Naive B cell (primary cell): ENCODE results near the gene RPL34. TPM values are rescaled to one million over a fixed set of nuclear protein-coding genes. Genes with fewer than 3 reads are reported as not detected.

Experiments used
- ATAC-seq, 2 donors: fragments of 150-1000 bp; cut with Tn5 transposase; 2 replicates each; pipeline ENCODE4 v1.10.0; 2021; ENCODE audit warnings: low read depth in 2 of 2, mild to moderate bottlenecking in 2 of 2, moderate library complexity in 2 of 2
- DNase-seq: peaks from one replicate; pipeline ENCODE4 v3.0.0; 2022
- H3K27ac Mint-ChIP-seq, 6 donors: one replicate each; pipeline ENCODE4 v1.8.0; 2020 to 2022; ENCODE audit warnings: mild to moderate bottlenecking in 6 of 6, mixed read lengths in 6 of 6, moderate library complexity in 5 of 6, inconsistent platforms in 2 of 6
- H3K27me3 Mint-ChIP-seq, 3 donors: one replicate each; pipeline ENCODE4 v1.8.0; 2021 to 2022; ENCODE audit warnings: mixed read lengths in 3 of 3, mild to moderate bottlenecking in 1 of 3
- H3K36me3 Mint-ChIP-seq, 2 donors: one replicate each; pipeline ENCODE4 v1.8.0; 2020 to 2022; ENCODE audit warnings: mixed read lengths in 2 of 2, inconsistent platforms in 1 of 2, mild to moderate bottlenecking in 1 of 2
- H3K4me1 Mint-ChIP-seq, 3 donors: one replicate each; pipeline ENCODE4 v1.8.0; 2020 to 2022; ENCODE audit warnings: mixed read lengths in 3 of 3, inconsistent platforms in 1 of 3, mild to moderate bottlenecking in 1 of 3, moderate library complexity in 1 of 3
- H3K4me3 Mint-ChIP-seq, 8 donors: one replicate each; pipeline ENCODE4 v1.8.0; 2020 to 2022; ENCODE audit warnings: mild to moderate bottlenecking in 8 of 8, mixed read lengths in 8 of 8, moderate library complexity in 8 of 8, inconsistent platforms in 2 of 8
- H3K9me3 Mint-ChIP-seq, 7 donors: one replicate each; pipeline ENCODE4 v1.8.0; 2020 to 2022; ENCODE audit warnings: mixed read lengths in 7 of 7, mild to moderate bottlenecking in 5 of 7, inconsistent platforms in 2 of 7, moderate library complexity in 1 of 7
- polyA plus RNA-seq, 6 donors: library from polyadenylated mRNA; unstranded; fragments of 300-500 nt; fragmentation: Illumina TruSeq; gene quantifications; one replicate each; pipeline ENCODE4 v1.2.3, GENCODE V29; 2021; ENCODE audit warnings: low read depth in 6 of 6

RPL34 gene
- polyA plus RNA-seq, 6 donors from 2014 or later: 3,614 to 4,964 (median 4,202) TPM

- Mint-ChIP-seq H3K9me3 (no peaks in the 10 kb centered on the region), H3K27me3 (no peaks in the 10 kb centered on the region), H3K4me3 (no peak overlapping the region), H3K27ac (no peak overlapping the region), H3K4me1 (no peaks in the 10 kb centered on the region), H3K36me3 (peaks cover 0 to 6% of the 10 kb centered on the region in 2 donors)
- DNase-seq (no peak), ATAC-seq (no peak)
These were observed 17.5 kb downstream of the RPL34 start for GRCh38 chr4:108637856-108638255.

- H3K27me3 Mint-ChIP-seq: no peaks in the 10 kb centered on the region
- H3K4me3 Mint-ChIP-seq: no peak overlapping the region
- ATAC-seq (no peak), DNase-seq (no peak)
- no peaks in the 10 kb centered on the region for H3K9me3 Mint-ChIP-seq
- no peaks in the 10 kb centered on the region for H3K36me3 Mint-ChIP-seq
- H3K27ac Mint-ChIP-seq: peak overlapping the region in 1 of 6 donors; percentile 9
- H3K4me1 Mint-ChIP-seq: peaks cover 0 to under 1% (median 0%) of the 10 kb centered on the region in 3 donors
These were observed 23.9 kb downstream of the RPL34 start for GRCh38 chr4:108644237-108644636.

- peaks cover 16 to 21% (median 17%) of the 10 kb centered on the region in 3 donors for H3K4me1 Mint-ChIP-seq
- DNase-seq (no peak), ATAC-seq (no peak)
- H3K4me3 Mint-ChIP-seq: no peak overlapping the region
- H3K27me3 Mint-ChIP-seq: no peaks in the 10 kb centered on the region
- no peaks in the 10 kb centered on the region for H3K9me3 Mint-ChIP-seq
- no peaks in the 10 kb centered on the region for H3K36me3 Mint-ChIP-seq
- no peak overlapping the region for H3K27ac Mint-ChIP-seq
These were observed 26.3 kb downstream of the RPL34 start for GRCh38 chr4:108646706-108647105.

GRCh38 chr4:108649863-108650211 lies 29.5 kb downstream of the RPL34 start:
- peaks cover 32 to 44% (median 38%) of the 10 kb centered on the region in 3 donors for H3K4me1 Mint-ChIP-seq
- DNase-seq (no peak), ATAC-seq (no peak)
- H3K4me3 Mint-ChIP-seq: peak overlapping the region; percentile 91 to 99 (median 96)
- H3K36me3 Mint-ChIP-seq: peaks cover 0 to 8% of the 10 kb centered on the region in 2 donors
- H3K27ac Mint-ChIP-seq: peak overlapping the region; percentile 94 to 99 (median 98)
- no peaks in the 10 kb centered on the region for H3K27me3 Mint-ChIP-seq
- no peaks in the 10 kb centered on the region for H3K9me3 Mint-ChIP-seq

- H3K36me3 Mint-ChIP-seq: peaks cover 0 to 8% of the 10 kb centered on the region in 2 donors
- H3K9me3 Mint-ChIP-seq: no peaks in the 10 kb centered on the region
- DNase-seq (peak; percentile 93), ATAC-seq (peak; percentile 83 to 86)
- peak within 1 kb of the TSS; percentile 95 to 99 (median 96) for H3K4me3 Mint-ChIP-seq
- H3K4me1 Mint-ChIP-seq: peaks cover 32 to 44% (median 38%) of the 10 kb centered on the region in 3 donors
- H3K27me3 Mint-ChIP-seq: no peaks in the 10 kb centered on the region
- H3K27ac Mint-ChIP-seq: peak within 1 kb of the TSS; percentile 94 to 99 (median 98)
These were observed 30.0 kb downstream of the RPL34 start, which contains the start of gene OSTC for GRCh38 chr4:108650212-108651013. Gene OSTC (plus strand): TSS chr4:108650599. CDS start chr4:108650656, 57 bp downstream.

DNA sequence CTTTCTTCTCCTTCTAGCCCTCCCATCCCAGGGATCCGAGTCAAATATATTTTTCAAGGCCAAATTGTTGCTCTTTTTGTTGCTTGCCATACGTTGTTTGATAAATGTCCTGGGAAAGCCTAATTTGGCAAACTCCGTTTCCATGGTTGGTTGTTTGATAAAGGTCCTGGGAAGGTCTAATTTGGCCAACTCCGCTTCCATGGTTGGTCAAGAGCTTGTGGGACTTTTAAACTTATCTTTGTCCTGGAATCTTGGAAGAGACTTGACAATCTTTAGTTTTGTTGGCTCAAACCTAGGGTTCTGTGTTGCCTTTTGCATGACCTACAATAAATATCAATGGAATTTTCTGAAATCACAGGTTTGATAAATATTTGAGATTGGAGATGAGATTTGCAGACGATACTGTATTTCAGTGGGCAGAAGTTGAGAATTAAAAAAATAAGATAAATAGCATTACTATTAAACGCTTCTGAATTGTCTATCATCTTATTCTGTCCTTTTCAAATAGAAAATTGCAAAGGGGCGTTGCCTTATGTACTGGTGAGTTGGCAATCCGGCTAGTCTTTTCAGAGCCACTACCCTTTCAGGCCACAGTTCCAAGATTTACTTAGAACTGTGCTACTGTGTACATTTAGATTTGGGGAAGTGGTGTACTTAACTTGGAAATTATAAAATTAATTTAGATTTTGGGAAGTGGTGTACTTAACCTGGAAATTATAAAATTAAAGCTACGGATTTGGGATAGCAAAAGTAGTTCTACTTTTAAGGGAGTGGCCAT lies 30.8 kb downstream of the RPL34 start:
- Mint-ChIP-seq H3K36me3 (peaks cover 0 to 8% of the 10 kb centered on the region in 2 donors), H3K9me3 (no peaks in the 10 kb centered on the region), H3K4me3 (peak overlapping the region; percentile 95 to 99 (median 96)), H3K27me3 (no peaks in the 10 kb centered on the region), H3K4me1 (peaks cover 32 to 44% (median 38%) of the 10 kb centered on the region in 3 donors), H3K27ac (peak overlapping the region; percentile 94 to 99 (median 98))
- no peak for DNase-seq
- ATAC-seq: no peak

DNA sequence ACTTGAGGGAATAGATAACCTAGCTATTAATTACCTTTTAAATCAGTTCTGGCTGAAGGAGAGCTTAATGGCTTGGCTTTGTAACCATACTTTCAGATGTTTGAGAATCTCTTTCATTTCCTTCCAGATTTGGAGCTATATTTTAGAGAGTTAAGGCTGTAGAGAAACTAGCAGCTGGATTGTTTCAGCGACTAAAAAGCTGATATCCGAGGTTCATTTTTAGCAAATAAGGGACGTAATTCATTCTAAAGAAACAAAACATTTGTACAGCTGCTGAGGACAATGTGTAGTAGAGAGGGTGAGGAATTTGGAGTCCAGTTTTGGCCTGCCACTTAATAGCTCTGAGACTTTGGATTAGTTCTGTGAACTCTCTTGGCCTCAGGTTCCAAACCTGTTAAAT lies 42.3 kb downstream of the RPL34 start:
- ATAC-seq (no peak), DNase-seq (no peak)
- no peak overlapping the region for H3K27ac Mint-ChIP-seq
- no peak overlapping the region for H3K4me3 Mint-ChIP-seq
- peaks cover 0 to 4% (median 4%) of the 10 kb centered on the region in 3 donors for H3K4me1 Mint-ChIP-seq
- no peaks in the 10 kb centered on the region for H3K9me3 Mint-ChIP-seq
- peaks cover 22 to 30% of the 10 kb centered on the region in 2 donors for H3K36me3 Mint-ChIP-seq
- H3K27me3 Mint-ChIP-seq: no peaks in the 10 kb centered on the region

GRCh38 chr4:108674356-108674977 lies 54.1 kb downstream of the RPL34 start:
- ATAC-seq: no peak
- no peak overlapping the region for H3K27ac Mint-ChIP-seq
- H3K36me3 Mint-ChIP-seq: no peaks in the 10 kb centered on the region
- no peaks in the 10 kb centered on the region for H3K9me3 Mint-ChIP-seq
- no peaks in the 10 kb centered on the region for H3K4me1 Mint-ChIP-seq
- H3K27me3 Mint-ChIP-seq: no peaks in the 10 kb centered on the region
- no peak for DNase-seq
- H3K4me3 Mint-ChIP-seq: no peak overlapping the region

Other genes starting within 250 kb of the RPL34 start
- gene OSTC, start 30.0 kb downstream of the RPL34 start, polyA plus RNA-seq: 100 to 1,000 TPM in 5 of 6 donors, 10 to 100 TPM in 1; 94.4 to 171 (median 109) TPM
- gene ETNPPL, start 142.5 kb downstream of the RPL34 start, polyA plus RNA-seq: not detected